ENCODE data around the gene DCAF10. TPM values are rescaled to one million over a fixed set of nuclear protein-coding genes. Genes with fewer than 3 reads are reported as not detected.

The DCAF10 gene
- total and polyA plus RNA-seq, 10 of the 15 experiments (the other 5 are each of a cell fraction or from before 2014, with no cell fraction given), result 3.9 to 21.7 (median 9.8) TPM

DNA sequence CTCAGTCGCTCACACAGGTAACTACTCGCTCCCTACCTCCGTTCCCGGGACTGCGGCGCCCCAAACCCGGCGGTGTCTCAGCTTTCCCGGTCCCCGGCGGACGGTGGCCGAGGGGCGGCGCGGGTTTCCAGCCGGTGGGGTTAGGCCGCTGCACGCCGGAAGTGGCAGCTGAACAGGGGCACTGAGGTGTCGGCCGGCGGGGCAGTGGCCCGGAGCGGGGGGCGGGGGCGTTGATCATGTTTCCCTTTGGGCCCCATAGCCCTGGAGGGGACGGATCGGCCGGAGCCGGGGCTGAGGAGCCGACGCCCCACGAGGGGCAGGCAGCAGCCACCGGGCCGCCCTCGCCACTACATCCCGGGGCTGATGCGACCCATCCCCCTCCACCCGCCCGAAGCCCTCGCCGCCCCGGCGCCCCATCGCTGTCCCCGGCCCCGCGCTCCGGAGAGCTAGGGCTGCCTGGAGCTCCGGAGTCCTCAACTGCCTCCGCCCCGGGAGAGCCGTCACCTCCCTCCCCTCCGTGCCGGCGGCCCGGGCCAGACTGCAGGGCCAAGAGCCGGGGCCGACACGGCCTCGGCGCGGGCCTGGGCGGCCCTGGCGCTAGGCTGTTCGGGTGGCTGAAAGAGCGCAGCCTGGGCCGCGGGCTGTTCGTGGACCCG is at the start of gene DCAF10 (continued):
- TF ChIP-seq ZBTB11 (CRISPR knock-in tag; IDR thresholded peaks at IDR 0.05), result peak; percentile 99
- TF ChIP-seq, protein P1, sequence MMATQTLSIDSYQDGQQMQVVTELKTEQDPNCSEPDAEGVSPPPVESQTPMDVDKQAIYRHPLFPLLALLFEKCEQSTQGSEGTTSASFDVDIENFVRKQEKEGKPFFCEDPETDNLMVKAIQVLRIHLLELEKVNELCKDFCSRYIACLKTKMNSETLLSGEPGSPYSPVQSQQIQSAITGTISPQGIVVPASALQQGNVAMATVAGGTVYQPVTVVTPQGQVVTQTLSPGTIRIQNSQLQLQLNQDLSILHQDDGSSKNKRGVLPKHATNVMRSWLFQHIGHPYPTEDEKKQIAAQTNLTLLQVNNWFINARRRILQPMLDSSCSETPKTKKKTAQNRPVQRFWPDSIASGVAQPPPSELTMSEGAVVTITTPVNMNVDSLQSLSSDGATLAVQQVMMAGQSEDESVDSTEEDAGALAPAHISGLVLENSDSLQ (IDR thresholded peaks at IDR 0.05), result peak; percentile 62
- no peak for TF ChIP-seq BCL3 (IDR thresholded peaks at IDR 0.05; ENCODE audit: borderline replicate concordance, insufficient read depth, low read depth, low read length, poor library complexity, severe bottlenecking)
- TF ChIP-seq ZZZ3 (IDR thresholded peaks at IDR 0.05; ENCODE audit: control insufficient read depth, insufficient read length, low read depth), result no peak
- peak; percentile 88 for TF ChIP-seq CHD2 (IDR thresholded peaks at IDR 0.05; ENCODE audit: borderline replicate concordance, low read depth, low read length)
- peak; percentile 92 for TF ChIP-seq RELB (IDR thresholded peaks at IDR 0.05; ENCODE audit: low read depth)
- no peak for TF ChIP-seq RB1 (IDR thresholded peaks at IDR 0.05; ENCODE audit: borderline replicate concordance)
- 0 out of 2 replicates have a peak, but pooled peaks have one; percentile 46 for TF ChIP-seq BCLAF1 (IDR thresholded peaks at IDR 0.05)
- TF ChIP-seq ZNF274 (IDR thresholded peaks at IDR 0.05; ENCODE audit: insufficient read depth, insufficient read length), result no peak
- peak; percentile 91 for TF ChIP-seq TAF1 (IDR thresholded peaks at IDR 0.05; ENCODE audit: borderline replicate concordance, low read depth, low read length)
- peak; percentile 96 for TF ChIP-seq SMARCA5 (IDR thresholded peaks at IDR 0.05)
- TF ChIP-seq LARP7 (IDR thresholded peaks at IDR 0.05), result peak; percentile 96
- TF ChIP-seq CBX3 (IDR thresholded peaks at IDR 0.05; ENCODE audit: borderline replicate concordance, low read depth), result no peak
- peak; percentile 83; the same call in 1 of the 2 replicates for TF ChIP-seq HSF1 (IDR thresholded peaks at IDR 0.05; ENCODE audit: low read depth, low read length)
- TF ChIP-seq RCOR1 (conservative IDR thresholded peaks at IDR 0.05; ENCODE audit: low read depth, low read length), result 0 out of 2 replicates have a peak, but pooled peaks have one; percentile 45

Data from GM12878 (cell line).